GM11168 (cell line): ENCODE measurements around the gene SP6.

Source experiments
- in situ Hi-C: fragments of 300-500 bp; cut with MboI; formaldehyde crosslinking; loops from one replicate; pipeline ENCODE4 v1.12.0; 2022; ENCODE audit warnings: low sequenced_read_pairs; ENCODE audit not compliant: unreplicated experiment

The SP6 gene

DNA sequence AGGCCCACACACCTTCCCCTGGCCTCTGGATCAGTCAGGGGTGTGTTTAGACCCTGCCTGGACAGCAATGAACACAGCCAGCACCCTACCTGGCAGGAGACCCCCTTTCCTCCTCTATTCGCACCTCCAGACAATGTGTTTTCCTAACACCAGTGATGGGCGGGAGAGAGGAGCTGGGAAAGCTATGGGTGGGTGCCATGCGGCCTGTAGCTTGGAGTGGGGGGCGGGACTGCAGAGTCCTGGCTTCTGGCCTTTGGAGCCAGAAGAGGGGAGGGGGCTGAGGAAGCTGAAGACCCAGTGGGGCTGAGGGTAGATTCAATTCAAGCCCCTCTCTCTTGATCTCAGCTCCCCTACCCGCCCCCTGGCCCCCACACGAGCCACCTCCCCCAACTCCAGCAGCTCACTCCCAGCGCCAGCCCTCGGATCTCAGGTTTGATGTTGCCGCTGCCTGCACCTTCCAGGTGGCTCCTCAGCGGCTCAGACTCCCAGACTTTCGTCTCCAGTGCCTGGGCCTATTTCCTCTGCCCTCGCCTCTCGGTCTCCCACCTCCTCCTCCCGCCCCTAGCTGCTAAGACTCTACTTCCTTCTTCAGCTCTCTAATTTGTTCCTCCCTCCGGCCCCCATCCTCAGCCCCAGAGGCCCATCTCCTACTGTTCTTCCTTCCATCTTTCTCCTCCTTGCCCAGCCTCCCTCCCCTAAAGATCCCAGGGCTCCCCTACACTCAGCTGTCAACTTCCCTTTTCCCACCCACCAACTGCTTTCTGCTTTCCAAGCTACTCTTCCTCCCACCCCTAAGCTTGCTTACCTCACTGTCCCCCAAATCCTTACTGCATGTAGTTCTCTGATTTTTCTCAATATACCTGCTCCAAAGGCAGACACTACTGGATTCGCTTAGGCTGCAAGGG lies 6.8 kb upstream of the SP6 start:
- in situ Hi-C loops = no loop called here

DNA sequence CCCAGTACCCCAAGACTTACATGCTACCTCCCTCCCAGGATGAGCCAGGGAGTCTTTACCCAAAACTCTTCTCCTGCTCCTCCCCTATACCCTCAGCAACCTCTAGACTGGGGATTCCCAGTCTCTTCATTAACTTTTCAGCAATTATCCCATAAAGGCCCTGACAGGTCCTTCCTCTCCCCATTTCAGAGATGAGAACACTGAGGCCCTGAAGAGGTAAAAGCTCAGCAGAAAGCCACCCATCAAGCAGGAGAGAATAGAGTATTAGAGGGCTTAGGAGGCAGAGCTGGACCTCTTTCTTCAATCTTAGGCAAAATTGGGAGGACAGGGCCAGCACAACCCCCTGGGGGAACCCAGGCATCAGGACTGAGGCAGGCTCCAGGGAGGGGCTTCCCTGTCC lies 5.9 kb upstream of the SP6 start:
- in situ Hi-C loops = no loop called here

DNA sequence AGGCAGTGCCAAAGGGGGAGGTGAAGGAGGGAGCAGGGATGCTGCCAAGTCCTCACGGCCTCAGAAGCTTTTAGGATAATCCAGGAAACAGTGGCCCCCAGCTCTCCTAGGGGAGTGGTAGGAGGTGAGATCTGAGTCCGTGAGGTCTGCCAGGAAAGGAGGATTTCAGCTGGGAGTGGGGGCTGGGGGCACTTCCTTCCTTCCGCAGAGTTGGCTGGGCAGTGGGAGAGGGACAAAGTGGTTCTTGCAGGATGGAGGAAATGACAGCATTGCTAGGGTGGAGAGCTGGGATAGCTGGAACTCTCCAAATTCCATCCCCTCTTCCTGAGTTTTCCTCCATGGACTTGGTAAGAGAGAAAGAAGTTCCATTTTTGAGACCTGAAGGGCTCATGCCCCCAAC lies 4.8 kb upstream of the SP6 start:
- in situ Hi-C loops = no loop called here

DNA sequence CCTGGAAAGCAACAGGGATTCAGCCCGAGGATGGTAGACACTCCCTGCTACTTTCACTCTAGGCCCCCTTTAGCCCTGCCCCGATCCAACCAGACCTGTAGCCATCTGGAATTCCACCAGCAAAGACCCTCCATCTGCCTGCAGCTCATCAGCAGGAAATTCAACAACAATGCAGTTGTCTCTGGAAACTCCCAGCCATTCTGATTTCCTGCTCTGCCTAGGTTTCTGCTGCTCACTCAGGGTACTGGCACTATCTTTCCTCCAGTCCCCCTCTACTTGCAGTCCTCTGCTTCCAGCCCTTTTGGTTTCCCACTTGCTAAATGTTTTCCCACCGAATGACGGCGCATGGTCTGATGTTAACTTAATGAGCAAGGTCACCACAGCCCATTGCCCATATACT lies 2.7 kb upstream of the SP6 start:
- in situ Hi-C loops = no loop called here

DNA sequence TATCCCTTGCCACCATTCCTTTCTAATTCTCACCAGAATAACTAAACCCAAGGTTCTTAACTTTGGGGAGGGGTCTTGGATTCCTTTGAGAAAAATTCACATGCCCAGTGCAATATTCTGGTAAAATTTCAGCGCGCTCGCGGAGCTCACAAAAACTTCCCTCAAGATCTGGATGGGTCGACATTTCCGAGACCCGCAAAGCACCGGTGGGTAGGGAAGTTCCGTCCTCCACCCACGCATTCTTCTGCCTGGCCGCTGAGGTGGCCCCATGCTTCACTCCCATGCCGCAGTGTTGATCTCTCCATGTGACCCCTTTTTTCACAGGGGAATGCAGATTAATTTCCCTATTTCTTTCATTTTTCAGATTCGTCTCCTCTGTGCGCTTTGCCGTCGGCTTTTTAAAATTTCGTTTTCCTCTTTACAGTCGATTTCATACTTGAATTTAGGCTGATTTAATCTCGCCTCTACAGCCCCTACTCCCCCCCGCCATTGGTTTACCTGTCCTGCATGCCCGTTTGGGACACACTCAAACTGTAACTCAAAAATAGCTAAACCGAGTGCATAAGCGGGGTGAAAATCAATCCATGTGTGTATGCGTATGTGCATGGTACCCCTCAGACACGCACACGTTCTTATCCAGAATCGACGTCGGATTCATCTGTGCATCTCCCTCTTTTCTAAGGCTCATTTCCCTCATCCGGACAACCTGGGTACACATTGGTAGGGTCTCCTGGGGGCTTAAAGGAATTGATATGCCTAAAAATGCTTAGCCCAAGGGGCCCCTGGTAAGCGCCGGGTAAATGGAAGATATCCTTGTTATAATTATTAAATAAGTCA lies 1.4 kb upstream of the SP6 start:
- in situ Hi-C loops = no loop called here

DNA sequence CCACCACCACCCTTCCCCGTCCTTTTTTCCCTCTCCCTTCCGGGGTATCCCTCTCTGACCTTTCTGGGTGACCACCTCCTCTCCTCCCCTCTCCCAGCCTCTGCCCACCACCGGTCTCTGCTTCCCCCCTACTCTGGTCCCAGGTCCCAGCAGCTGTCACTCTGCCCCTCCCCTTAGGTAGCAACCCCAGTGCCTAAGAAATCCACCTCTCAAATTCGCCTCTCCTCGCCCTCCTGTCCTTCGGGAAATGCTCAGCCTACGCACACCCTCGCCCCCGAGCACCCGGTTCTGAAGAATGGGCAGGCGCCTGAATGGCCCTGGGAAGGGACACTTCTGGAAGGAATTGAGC lies 775 bp upstream of the SP6 start:
- in situ Hi-C loops = no loop called here

DNA sequence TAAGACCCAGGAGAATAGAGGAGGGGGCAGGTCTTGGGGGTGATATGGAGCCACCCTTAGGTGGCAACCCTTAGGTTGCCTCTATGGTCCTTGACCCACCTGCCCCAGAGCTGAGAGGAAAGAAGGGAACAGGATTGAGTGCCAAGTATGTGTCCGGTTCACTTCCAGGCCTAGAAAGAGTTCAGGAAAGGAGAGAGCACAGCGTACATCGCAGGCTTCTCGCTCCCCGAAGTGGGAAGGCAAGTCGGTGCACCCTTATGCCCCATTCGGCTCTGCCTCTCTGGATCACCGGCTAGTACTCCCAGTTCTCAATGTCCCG lies 631 bp downstream of the SP6 start:
- in situ Hi-C loops = no loop called here

DNA sequence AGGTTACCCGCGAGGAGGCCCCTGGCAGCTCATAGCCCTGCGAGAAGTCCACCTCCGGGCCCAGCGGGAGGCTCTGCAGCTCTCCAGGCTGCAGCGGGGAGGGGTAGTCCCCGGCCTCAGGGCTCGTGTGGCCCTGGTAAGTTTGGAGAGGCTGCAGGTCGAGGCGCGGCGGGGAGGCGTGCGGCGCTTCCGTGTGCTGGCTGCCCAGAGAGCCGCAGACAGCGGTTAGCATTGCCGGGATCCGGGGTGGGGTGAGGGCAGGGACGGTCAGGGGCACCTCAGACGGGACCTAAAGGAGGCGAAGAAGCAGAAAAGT lies 2.8 kb downstream of the SP6 start:
- in situ Hi-C loops = no loop called here

DNA sequence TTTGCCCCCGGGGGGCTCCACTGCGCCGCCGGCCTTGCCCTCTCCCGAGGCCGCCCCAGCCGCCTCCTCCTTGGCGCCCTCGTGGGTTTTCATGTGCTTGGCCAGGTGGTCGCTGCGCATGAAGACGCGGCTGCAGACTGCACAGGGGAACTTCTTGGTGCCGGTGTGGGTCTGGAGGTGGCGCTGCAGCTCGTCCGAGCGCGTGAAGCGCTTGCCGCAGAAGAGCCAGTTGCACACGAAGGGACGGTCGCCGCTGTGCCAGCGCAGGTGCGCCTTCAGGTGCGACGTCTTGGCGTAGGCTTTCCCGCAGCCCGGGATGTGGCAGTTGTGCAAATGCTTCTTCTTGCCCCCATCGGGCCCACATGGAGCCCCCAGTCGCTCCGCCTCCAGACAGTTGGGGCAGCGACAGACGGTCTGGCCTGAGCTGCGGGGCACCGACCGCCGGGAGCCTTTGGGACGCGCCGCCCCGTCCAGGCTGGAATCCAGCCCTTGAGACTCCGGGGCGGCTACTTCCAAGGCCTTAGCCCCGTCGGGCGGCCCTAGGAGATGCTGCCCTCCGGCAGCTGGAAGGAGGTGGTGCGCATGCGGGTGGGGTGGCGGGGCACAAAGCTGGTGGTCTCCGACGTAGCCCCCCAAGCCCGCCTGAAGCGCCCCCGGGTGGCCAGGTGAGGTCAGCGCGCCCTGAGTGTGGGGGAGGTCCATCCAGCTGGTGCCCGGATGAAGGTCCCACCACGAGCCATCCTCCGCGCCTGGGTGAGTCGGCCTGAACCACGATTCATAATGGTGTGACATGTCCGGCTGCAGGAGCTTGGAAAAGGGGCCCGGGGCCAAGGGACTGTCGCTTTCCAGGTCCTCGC lies 3.4 kb downstream of the SP6 start:
- in situ Hi-C loops = no loop called here

DNA sequence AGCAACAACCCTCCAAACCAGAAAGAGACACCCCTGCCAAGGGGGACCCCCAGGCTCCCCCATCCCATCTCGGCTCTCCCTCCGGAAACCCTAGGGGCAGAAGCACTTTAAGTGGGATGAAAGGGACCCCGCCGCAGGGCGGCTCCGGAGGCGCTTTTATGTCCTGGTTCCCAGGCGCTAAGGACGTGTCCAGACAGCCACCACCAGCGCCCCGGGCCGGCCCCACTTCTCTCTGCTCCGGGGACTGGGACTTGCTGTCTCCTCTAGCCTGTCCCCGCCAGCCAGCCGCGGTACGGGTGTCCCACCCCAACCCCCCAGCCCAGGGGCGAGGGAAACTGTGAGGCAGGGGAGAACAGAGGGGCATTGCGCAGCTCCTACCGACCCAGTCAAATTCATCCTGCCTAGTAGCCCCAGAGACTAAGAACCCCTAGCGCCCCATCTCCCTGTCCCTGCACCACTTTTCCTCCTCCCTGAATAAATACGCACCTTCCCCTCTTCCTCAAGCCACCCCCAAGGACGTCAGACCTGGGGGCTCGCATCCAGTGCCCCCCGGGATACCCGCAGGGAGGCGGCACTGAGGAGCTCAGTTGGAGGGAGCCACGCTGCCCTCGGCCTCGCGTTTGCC lies 4.1 kb downstream of the SP6 start:
- in situ Hi-C loops = no loop called here

DNA sequence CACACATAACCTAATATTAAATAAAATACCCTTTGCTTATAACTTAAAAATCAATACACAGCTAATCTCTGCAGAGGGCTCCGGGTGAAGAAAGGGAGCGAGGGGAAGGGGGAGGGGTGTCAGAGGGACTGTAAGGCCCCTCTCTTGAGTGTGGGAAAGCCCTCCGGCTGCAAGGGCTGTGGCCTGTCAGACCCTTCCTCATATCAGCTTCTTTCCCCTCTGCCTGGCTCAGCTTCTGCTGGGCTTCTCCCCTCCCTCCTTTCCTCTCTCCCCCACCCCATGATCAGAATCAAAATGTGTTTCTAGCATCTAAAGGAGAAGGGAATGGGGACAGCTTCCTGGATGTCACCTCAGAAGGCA lies 5.3 kb downstream of the SP6 start:
- in situ Hi-C loops = no loop called here

DNA sequence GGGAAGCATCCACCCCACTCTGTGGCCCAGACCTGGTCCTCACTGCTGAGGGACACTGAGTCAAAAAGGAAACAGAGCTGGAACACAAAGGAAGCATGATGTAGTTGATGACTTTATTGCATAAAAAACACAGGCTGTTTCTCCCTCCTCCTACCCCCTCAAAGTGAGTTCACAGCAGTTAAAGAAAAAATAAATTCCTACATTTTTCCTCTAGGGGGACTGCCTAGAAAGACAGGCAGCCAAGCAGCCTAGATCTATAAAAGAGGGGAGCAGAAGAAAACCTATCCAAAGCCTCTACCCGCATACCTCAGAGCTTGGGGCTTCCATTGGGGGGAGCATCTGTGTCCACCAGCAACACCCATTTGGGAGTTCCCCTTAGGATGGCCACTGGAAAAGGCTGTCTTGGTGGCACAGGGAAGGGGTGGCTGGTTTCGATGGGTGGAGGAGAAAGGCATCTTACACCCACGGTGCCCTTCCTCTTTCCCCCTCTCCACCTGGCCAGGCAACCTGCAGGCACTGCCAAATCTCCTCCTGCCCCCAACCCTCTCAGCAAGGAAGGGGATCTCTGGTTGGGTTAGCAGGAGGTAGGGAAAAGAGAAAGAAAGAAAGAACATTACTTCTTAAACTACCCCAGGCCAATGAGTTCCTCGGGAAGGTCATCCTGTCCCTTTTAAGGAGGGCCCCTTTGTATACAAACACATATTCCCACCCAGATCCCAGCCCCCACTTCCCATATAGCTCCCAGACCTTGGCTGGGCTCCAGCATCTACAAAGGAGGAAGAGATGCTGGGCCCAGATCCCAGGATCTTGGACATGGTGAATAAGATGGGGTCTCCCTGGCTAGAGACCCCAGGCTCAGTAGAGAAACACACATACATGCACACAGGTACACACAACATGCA lies 5.9 kb downstream of the SP6 start:
- in situ Hi-C loops = loop anchor here (5.0 kb wide), 1 partner anchor 42 kb away; no protein-coding TSS in a partner anchor

DNA sequence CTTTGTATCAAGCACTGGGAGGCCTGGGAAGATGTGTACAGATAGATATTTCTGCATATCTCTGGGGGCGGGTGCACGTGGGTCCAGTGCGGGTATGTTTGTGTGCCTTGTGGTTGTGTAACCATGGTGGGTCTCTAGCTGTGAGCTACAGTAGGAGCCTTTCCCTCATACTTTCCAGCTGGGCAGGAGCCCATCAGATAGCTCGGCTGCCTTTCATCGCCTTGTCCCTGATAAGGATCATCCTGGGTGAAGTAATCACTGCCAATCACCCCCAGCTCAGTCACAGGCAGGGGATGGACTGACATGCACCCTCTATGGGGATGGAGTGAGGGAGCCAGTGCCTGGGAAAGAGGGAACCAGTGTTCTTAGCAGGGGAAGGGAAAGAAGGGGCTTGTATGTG lies 6.7 kb downstream of the SP6 start:
- in situ Hi-C loops = loop anchor here (5.0 kb wide), 1 partner anchor 43 kb away; no protein-coding TSS in a partner anchor

DNA sequence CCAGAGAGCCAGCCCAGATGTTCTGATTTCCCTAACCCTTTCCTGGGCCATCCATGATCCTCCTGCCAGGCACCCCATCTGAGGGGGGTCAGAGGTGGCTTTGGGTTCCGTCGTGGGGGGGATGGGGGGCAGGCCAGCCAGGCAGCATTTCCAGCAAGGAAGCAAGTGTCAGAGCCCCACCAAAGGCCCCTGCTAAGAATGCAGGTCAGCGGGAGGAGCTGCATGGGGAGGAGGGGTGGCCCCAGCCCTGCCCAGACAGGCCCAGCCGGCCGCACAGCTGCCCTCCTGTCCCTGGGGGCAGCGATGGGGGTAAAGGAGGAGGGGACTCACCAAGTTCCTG lies 7.6 kb downstream of the SP6 start:
- in situ Hi-C loops = loop anchor here (5.0 kb wide), 1 partner anchor 44 kb away; no protein-coding TSS in a partner anchor

DNA sequence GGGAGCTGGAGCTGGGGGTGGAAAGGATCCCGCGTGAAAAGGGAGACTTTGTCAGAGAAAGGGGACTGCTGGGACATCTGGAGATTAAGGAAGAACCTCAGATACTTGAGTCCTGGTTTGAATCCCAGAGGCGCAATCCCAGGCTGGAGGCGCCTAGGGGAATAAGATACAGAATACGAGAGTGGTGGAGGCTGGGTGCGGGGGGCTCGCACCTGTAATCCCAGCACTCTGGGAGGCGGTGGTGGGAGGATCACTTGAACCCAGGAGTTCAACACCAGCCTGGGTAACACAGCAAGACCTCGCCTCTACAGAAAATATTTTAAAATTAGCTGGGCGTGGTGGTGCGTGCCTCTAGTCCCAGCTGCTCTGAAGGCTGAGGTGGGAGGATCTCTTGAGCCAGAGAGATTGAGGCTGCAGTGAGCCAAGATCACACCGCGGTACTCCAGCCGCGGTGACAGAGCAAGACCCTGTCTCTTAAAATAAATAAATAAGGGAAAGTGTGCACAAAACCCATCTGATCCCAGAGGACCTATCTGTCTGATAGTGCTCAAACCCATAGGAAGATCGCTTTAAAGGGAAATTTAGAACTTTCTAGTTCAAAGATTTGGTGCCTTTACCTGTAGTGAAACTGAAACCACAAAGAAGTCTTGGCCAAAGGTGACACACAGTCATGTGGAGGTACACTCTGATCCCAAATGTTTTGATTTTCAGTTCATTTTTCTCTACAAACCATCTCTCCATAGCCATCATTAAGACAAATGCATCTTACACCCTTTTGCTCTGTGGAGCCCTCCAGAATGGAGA lies 9.3 kb downstream of the SP6 start:
- in situ Hi-C loops = loop anchor here (5.0 kb wide), 1 partner anchor 46 kb away; no protein-coding TSS in a partner anchor

DNA sequence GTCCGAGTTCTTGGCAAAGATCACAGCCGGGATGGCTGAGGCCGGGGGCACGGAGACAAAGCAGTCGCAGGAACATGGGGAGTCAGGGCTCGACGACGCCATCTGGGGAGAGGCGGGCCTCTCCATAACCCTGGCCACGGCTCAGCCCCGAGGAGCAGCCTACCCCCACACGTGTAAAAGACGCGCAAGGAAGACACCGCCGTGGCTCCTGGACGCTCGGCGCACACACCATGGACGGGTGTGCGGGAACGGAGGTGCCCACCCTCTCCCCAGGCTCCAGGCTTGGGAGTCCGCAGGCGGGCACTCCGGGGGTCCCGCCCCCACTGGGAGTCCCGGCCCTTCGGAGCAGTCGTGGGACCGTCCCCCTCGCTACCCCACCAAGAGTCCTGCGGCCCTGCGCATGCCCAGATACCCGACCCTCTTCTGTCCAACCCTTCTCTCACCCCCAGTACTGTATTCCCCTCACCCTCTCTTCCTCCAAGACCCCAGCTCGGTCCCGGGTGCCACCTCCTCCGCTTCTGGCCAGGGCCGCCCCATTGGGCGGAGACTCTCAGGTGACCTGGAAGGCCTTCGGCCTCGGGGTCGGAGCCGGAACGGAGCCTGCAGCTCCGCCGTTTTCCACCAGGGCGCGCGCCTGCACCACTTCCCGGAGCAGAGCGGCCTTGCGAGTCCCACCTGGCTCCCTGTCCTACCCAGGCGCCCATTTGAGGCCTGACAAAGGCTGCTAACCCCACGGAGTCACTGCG lies 10.0 kb downstream of the SP6 start, which contains the start of gene SCRN2:
Gene SCRN2, minus strand, starts transcription at position 532 of the 746 bp plus-strand sequence. Its CDS starts 430 bp downstream, at position 102.
- in situ Hi-C loops = loop anchor here (5.0 kb wide), 1 partner anchor 46 kb away; no protein-coding TSS in a partner anchor

DNA sequence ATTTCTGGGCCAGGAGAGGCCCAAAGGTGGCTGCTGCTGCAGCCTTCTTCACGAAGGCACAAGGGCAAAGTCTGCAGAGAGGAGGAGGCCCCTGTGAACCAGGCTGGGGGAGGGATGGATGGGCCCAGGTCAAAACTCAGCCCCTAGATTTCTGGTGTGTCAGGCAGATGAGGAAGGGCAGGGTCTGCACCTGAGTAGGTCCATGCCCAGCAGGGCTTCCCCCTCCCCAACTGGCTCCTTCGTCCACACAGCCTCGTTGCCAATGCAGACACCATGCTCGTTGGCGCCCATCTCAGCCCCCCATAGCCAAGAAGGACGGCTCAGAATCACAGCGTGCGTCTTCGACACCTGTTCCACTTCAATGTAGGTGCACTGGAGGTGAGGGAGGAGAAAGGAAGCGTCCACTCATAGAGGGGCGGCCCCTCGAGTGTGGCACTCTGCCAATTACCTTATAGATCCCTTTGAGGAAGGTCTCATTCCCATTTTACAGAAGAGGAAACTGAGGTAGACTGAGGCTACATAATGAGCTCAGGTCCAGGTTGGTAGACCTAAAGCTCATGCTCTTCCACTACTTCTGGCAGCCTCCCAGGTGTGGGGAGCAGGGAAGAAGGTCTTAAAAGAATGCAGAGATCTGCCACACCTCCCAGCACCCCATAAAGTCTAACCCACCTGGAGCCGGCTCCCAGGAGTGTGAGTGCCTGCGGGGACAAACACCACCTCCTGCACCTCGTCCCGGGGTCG lies 10.8 kb downstream of the SP6 start:
- in situ Hi-C loops = loop anchor here (5.0 kb wide), 1 partner anchor 47 kb away; no protein-coding TSS in a partner anchor
